ENCODE data around the gene ZNF814.
"Not testable (repeated sequence)": the region's sequence is repeated elsewhere in the genome, so short reads cannot be mapped to it uniquely, and the experiment has no call there.

ZNF814 gene

GRCh38 chr19:57854117-57854516 is 34.7 kb downstream of the ZNF814 start:
- not testable (repeated sequence) for H3K14ac ChIP-seq (ENCODE audit: low read length); H3K23ac ChIP-seq (ENCODE audit: low read depth, low read length, poor library complexity); H2BK5ac ChIP-seq (ENCODE audit: low read length); H3K4ac ChIP-seq (ENCODE audit: low read length); H3K27me3 ChIP-seq (ENCODE audit: control insufficient read depth in 3 of 3, insufficient read depth in 3 of 3, low read depth in 1 of 3, low read length in 3 of 3); H2BK15ac ChIP-seq (ENCODE audit: low read length); H3K4me3 ChIP-seq (ENCODE audit: low read length in 2 of 2); H3K18ac ChIP-seq (ENCODE audit: low read length); H2AK5ac ChIP-seq (ENCODE audit: low read depth, low read length); H4K8ac ChIP-seq (ENCODE audit: low read depth, low read length); H4K91ac ChIP-seq (ENCODE audit: low read depth, low read length, poor library complexity); H2AFZ ChIP-seq (ENCODE audit: low read length); H3K27ac ChIP-seq (replicated peaks; ENCODE audit: low read length); H3K4me2 ChIP-seq (ENCODE audit: insufficient read depth, low read length, poor library complexity, severe bottlenecking); H3K9me3 ChIP-seq (replicated peaks in 1 of 2; ENCODE audit: control insufficient read depth in 2 of 2, insufficient read depth in 1 of 2, low read depth in 1 of 2, low read length in 2 of 2); H3K9ac ChIP-seq (ENCODE audit: low read depth, low read length, poor library complexity); H3K79me1 ChIP-seq (ENCODE audit: low read depth, low read length); H2BK12ac ChIP-seq (ENCODE audit: low read length); DNase-seq (ENCODE audit: low spot score); H2BK120ac ChIP-seq (ENCODE audit: low read depth, low read length)
- H3K36me3 ChIP-seq (replicated peaks in 1 of 2; ENCODE audit: control insufficient read depth in 2 of 2, insufficient read depth in 2 of 2, low read length in 2 of 2): peaks cover 18 to 69% of the 10 kb centered on the region in 2 donors
- peaks cover 8 to 10% of the 10 kb centered on the region in 2 donors for H3K4me1 ChIP-seq (ENCODE audit: control insufficient read depth in 2 of 2, insufficient read depth in 1 of 2, low read depth in 1 of 2, low read length in 2 of 2)
- WGBS, 2 donors (ENCODE audit: extremely low coverage in 2 of 2, insufficient read length in 2 of 2, insufficient replicate concordance in 1 of 2): no CpG with 5 or more reads among the region's 2 CpGs

- H2AK5ac ChIP-seq (ENCODE audit: low read depth, low read length); H3K4me2 ChIP-seq (ENCODE audit: insufficient read depth, low read length, poor library complexity, severe bottlenecking); H3K27ac ChIP-seq (replicated peaks; ENCODE audit: low read length); DNase-seq (ENCODE audit: low spot score); H4K91ac ChIP-seq (ENCODE audit: low read depth, low read length, poor library complexity); H3K18ac ChIP-seq (ENCODE audit: low read length); H3K23ac ChIP-seq (ENCODE audit: low read depth, low read length, poor library complexity); H3K14ac ChIP-seq (ENCODE audit: low read length); H3K79me1 ChIP-seq (ENCODE audit: low read depth, low read length); H3K9me3 ChIP-seq (replicated peaks in 1 of 2; ENCODE audit: control insufficient read depth in 2 of 2, insufficient read depth in 1 of 2, low read depth in 1 of 2, low read length in 2 of 2); H2BK120ac ChIP-seq (ENCODE audit: low read depth, low read length); H3K27me3 ChIP-seq (ENCODE audit: control insufficient read depth in 3 of 3, insufficient read depth in 3 of 3, low read depth in 1 of 3, low read length in 3 of 3); H3K4ac ChIP-seq (ENCODE audit: low read length); H2AFZ ChIP-seq (ENCODE audit: low read length); H2BK12ac ChIP-seq (ENCODE audit: low read length); H2BK15ac ChIP-seq (ENCODE audit: low read length); H4K8ac ChIP-seq (ENCODE audit: low read depth, low read length); H3K9ac ChIP-seq (ENCODE audit: low read depth, low read length, poor library complexity); H2BK5ac ChIP-seq (ENCODE audit: low read length); H3K4me3 ChIP-seq (ENCODE audit: low read length in 2 of 2): not testable (repeated sequence)
- WGBS, 2 donors (ENCODE audit: extremely low coverage in 2 of 2, insufficient read length in 2 of 2, insufficient replicate concordance in 1 of 2): no CpG with 5 or more reads among the region's 6 CpGs
- Histone ChIP-seq H3K36me3 (replicated peaks in 1 of 2; ENCODE audit: control insufficient read depth in 2 of 2, insufficient read depth in 2 of 2, low read length in 2 of 2) (peaks cover 9 to 61% of the 10 kb centered on the region in 2 donors), H3K4me1 (ENCODE audit: control insufficient read depth in 2 of 2, insufficient read depth in 1 of 2, low read depth in 1 of 2, low read length in 2 of 2) (peaks cover 8 to 10% of the 10 kb centered on the region in 2 donors)
Observed at GRCh38 chr19:57851812-57852603, 36.8 kb downstream of the ZNF814 start.

GRCh38 chr19:57850553-57851017 is 38.3 kb downstream of the ZNF814 start:
- DNase-seq (ENCODE audit: low spot score): peak; percentile 9
- H2AFZ ChIP-seq (ENCODE audit: low read length): peak overlapping the region; percentile 32

GRCh38 chr19:57849666-57850473 is 39.0 kb downstream of the ZNF814 start, which contains the start of gene ZNF587:
Gene ZNF587 (plus strand): TSS chr19:57849859. CDS start chr19:57850039, 180 bp downstream.
- peak within 1 kb of the TSS; percentile 51 for H2AFZ ChIP-seq (ENCODE audit: low read length)
- no CpG with 5 or more reads among the region's 42 CpGs for whole genome bisulfite sequencing, 2 donors (ENCODE audit: extremely low coverage in 2 of 2, insufficient read length in 2 of 2, insufficient replicate concordance in 1 of 2)
- not testable (repeated sequence) for H2BK15ac ChIP-seq (ENCODE audit: low read length); H3K9me3 ChIP-seq (replicated peaks in 1 of 2; ENCODE audit: control insufficient read depth in 2 of 2, insufficient read depth in 1 of 2, low read depth in 1 of 2, low read length in 2 of 2); H3K27ac ChIP-seq (replicated peaks; ENCODE audit: low read length); H4K91ac ChIP-seq (ENCODE audit: low read depth, low read length, poor library complexity); H3K79me1 ChIP-seq (ENCODE audit: low read depth, low read length); H3K18ac ChIP-seq (ENCODE audit: low read length); H2AK5ac ChIP-seq (ENCODE audit: low read depth, low read length); H2BK120ac ChIP-seq (ENCODE audit: low read depth, low read length); H3K4ac ChIP-seq (ENCODE audit: low read length); H3K27me3 ChIP-seq (ENCODE audit: control insufficient read depth in 3 of 3, insufficient read depth in 3 of 3, low read depth in 1 of 3, low read length in 3 of 3); H2BK5ac ChIP-seq (ENCODE audit: low read length); H2BK12ac ChIP-seq (ENCODE audit: low read length); H3K14ac ChIP-seq (ENCODE audit: low read length)
- peak within 1 kb of the TSS; percentile 72 to 79 for H3K4me3 ChIP-seq (ENCODE audit: low read length in 2 of 2)
- H3K23ac ChIP-seq (ENCODE audit: low read depth, low read length, poor library complexity): peak within 1 kb of the TSS; percentile 43
- peaks cover 8 to 10% of the 10 kb centered on the region in 2 donors for H3K4me1 ChIP-seq (ENCODE audit: control insufficient read depth in 2 of 2, insufficient read depth in 1 of 2, low read depth in 1 of 2, low read length in 2 of 2)
- peak within 1 kb of the TSS; percentile 70 for H3K9ac ChIP-seq (ENCODE audit: low read depth, low read length, poor library complexity)
- H3K4me2 ChIP-seq (ENCODE audit: insufficient read depth, low read length, poor library complexity, severe bottlenecking): peak within 1 kb of the TSS; percentile 67
- peak within 1 kb of the TSS; percentile 17 for H4K8ac ChIP-seq (ENCODE audit: low read depth, low read length)
- H3K36me3 ChIP-seq (replicated peaks in 1 of 2; ENCODE audit: control insufficient read depth in 2 of 2, insufficient read depth in 2 of 2, low read length in 2 of 2): peaks cover 4 to 59% of the 10 kb centered on the region in 2 donors
- DNase-seq (ENCODE audit: low spot score): peak; percentile 57

More at GRCh38 chr19:57850553-57851017, 38.3 kb downstream of the ZNF814 start:
- no peaks in the 10 kb centered on the region for H3K27me3 ChIP-seq (ENCODE audit: control insufficient read depth in 3 of 3, insufficient read depth in 3 of 3, low read depth in 1 of 3, low read length in 3 of 3)
- no peak overlapping the region for H3K27ac ChIP-seq (replicated peaks; ENCODE audit: low read length)
- peak overlapping the region; percentile 72 to 79 for H3K4me3 ChIP-seq (ENCODE audit: low read length in 2 of 2)
- H3K14ac ChIP-seq (ENCODE audit: low read length): no peak overlapping the region
- H2BK120ac ChIP-seq (ENCODE audit: low read depth, low read length): no peak overlapping the region
- H3K36me3 ChIP-seq (replicated peaks in 1 of 2; ENCODE audit: control insufficient read depth in 2 of 2, insufficient read depth in 2 of 2, low read length in 2 of 2): peaks cover 2 to 58% of the 10 kb centered on the region in 2 donors
- no peak overlapping the region for H3K9ac ChIP-seq (ENCODE audit: low read depth, low read length, poor library complexity)
- peaks cover 0 to 9% of the 10 kb centered on the region in 2 donors for H3K9me3 ChIP-seq (replicated peaks in 1 of 2; ENCODE audit: control insufficient read depth in 2 of 2, insufficient read depth in 1 of 2, low read depth in 1 of 2, low read length in 2 of 2)
- H3K4me2 ChIP-seq (ENCODE audit: insufficient read depth, low read length, poor library complexity, severe bottlenecking): peak overlapping the region; percentile 67
- no peak overlapping the region for H2AK5ac ChIP-seq (ENCODE audit: low read depth, low read length)
- H4K91ac ChIP-seq (ENCODE audit: low read depth, low read length, poor library complexity): no peak overlapping the region
- no CpG with 5 or more reads among the region's 11 CpGs for WGBS, 2 donors (ENCODE audit: extremely low coverage in 2 of 2, insufficient read length in 2 of 2, insufficient replicate concordance in 1 of 2)
- H2BK5ac ChIP-seq (ENCODE audit: low read length): no peak overlapping the region
- H4K8ac ChIP-seq (ENCODE audit: low read depth, low read length): no peak overlapping the region
- peaks cover 8 to 10% of the 10 kb centered on the region in 2 donors for H3K4me1 ChIP-seq (ENCODE audit: control insufficient read depth in 2 of 2, insufficient read depth in 1 of 2, low read depth in 1 of 2, low read length in 2 of 2)
- no peak overlapping the region for H2BK15ac ChIP-seq (ENCODE audit: low read length)
- no peak overlapping the region for H3K23ac ChIP-seq (ENCODE audit: low read depth, low read length, poor library complexity)
- no peak overlapping the region for H3K4ac ChIP-seq (ENCODE audit: low read length)
- no peak overlapping the region for H3K18ac ChIP-seq (ENCODE audit: low read length)
- peaks cover 3% of the 10 kb centered on the region for H3K79me1 ChIP-seq (ENCODE audit: low read depth, low read length)
- no peak overlapping the region for H2BK12ac ChIP-seq (ENCODE audit: low read length)
